GM12878 (cell line): ENCODE measurements around the gene CALD1. TPM values are rescaled to one million over a fixed set of nuclear protein-coding genes. Genes with fewer than 3 reads are reported as not detected.

Experiments
- ATAC-seq: fragments of 200-7000 bp; cut with Tn5 transposase; 3 replicates; pipeline ENCODE4 v1.9.1; 2020; ENCODE audit warnings: mild to moderate bottlenecking, moderate library complexity
- BruUV-seq: library from RNA; stranded (reverse); fragments of 400-500 nt; replicated peaks from 2 replicates; lab custom pipeline; 2021; lab: Mats Ljungman, UMichigan
- CTCF ChIA-PET: fragments of 300-600 bp; sonication (Branson Sonifier 250); formaldehyde crosslinking; extraction: SDS; loops from one replicate; lab custom pipeline; 2021; ENCODE audit warnings: inconsistent platforms; lab: Yijun Ruan, JAX
- POLR2A ChIA-PET: fragments of 350-600 bp; formaldehyde crosslinking; extraction: SDS; loops from one replicate; lab custom pipeline; 2021; ENCODE audit warnings: inconsistent platforms; lab: Charles Lee
- RAD21 ChIA-PET: fragments of 300-600 bp; sonication (Branson Sonifier 250); formaldehyde crosslinking; loops from one replicate; lab custom pipeline; 2023; ENCODE audit warnings: antibody characterized with exemption; ENCODE audit not compliant: unreplicated experiment; lab: Charles Lee
- SMC1A ChIA-PET: fragments of 300-600 bp; sonication (Branson Sonifier 250); formaldehyde crosslinking; loops from one replicate; lab custom pipeline; 2023; ENCODE audit not compliant: unreplicated experiment, uncharacterized antibody; lab: Charles Lee
- DNase-seq: peaks from one replicate; pipeline ENCODE4 v3.0.0-alpha.2; 2011; ENCODE audit warnings: low read depth, low spot score
- FAIRE-seq: peaks from 3 replicates; lab custom pipeline; 2011; peaks lifted over from hg19 to GRCh38; lab: Jason Lieb, UNC
- H2AFZ ChIP-seq: 2 replicates; pipeline ENCODE4 v1.6.0; 2011; ENCODE audit warnings: low read depth, low read length, control low read depth; ENCODE audit not compliant: control insufficient read depth
- H3K27ac ChIP-seq: 2 replicates; pipeline ENCODE4 v1.5.1; 2011; ENCODE audit warnings: control low read depth; ENCODE audit not compliant: control insufficient read depth, insufficient read depth
- H3K27me3 ChIP-seq, 2 experiments: replicated peaks in 1 of 2; 2 replicates each; pipeline versions ENCODE4 v1.6.0 to v1.6.1; 2011; ENCODE audit warnings: low read length in 1 of 2; ENCODE audit not compliant: control insufficient read depth in 2 of 2, insufficient read depth in 2 of 2
- H3K36me3 ChIP-seq, 2 experiments: 2 replicates each; pipeline ENCODE4 v1.5.1; 2011; ENCODE audit warnings: low read length in 1 of 2; ENCODE audit not compliant: control insufficient read depth in 2 of 2, insufficient read depth in 2 of 2
- H3K4me1 ChIP-seq: 2 replicates; pipeline ENCODE4 v1.6.1; 2011; ENCODE audit warnings: mild to moderate bottlenecking, low read length, moderate library complexity, mixed read lengths; ENCODE audit not compliant: control insufficient read depth, insufficient read depth
- H3K4me2 ChIP-seq: 2 replicates; pipeline ENCODE4 v1.6.0; 2011; ENCODE audit warnings: control low read depth; ENCODE audit not compliant: control insufficient read depth, insufficient read depth
- H3K4me3 ChIP-seq: fragments of 200-600 bp; sonication (generic); 2 replicates; pipeline ENCODE4 v1.5.1; 2016
- H3K79me2 ChIP-seq: 2 replicates; pipeline ENCODE4 v1.6.0; 2011; ENCODE audit warnings: low read length; ENCODE audit not compliant: control insufficient read depth, insufficient read depth
- H3K9ac ChIP-seq: 2 replicates; pipeline ENCODE4 v1.8.0; 2011; ENCODE audit warnings: low read length, control low read depth, mixed read lengths; ENCODE audit not compliant: control insufficient read depth, insufficient read depth
- H3K9me3 ChIP-seq: replicated peaks from 3 replicates; pipeline ENCODE4 v1.5.1; 2011; ENCODE audit warnings: mild to moderate bottlenecking, low read length; ENCODE audit not compliant: control insufficient read depth, insufficient read depth
- H4K20me1 ChIP-seq: 2 replicates; pipeline ENCODE4 v1.6.0; 2011; ENCODE audit not compliant: control insufficient read depth, insufficient read depth
- BHLHE40 ChIP-seq, 2 experiments: fragments of 450-650 bp in 1 of 2; IDR thresholded peaks; 2 replicates each; pipeline ENCODE4 v1.6.1; 2011 to 2017; ENCODE audit warnings: low read depth in 2 of 2, borderline replicate concordance in 1 of 2, improper control_type of control experiment in 1 of 2, low read length in 1 of 2, mild to moderate bottlenecking in 1 of 2
- HDAC6 ChIP-seq: fragments of 200-600 bp; sonication (generic); IDR thresholded peaks from one replicate; pipeline ENCODE4 v1.8.0; 2017; ENCODE audit warnings: antibody characterized with exemption; ENCODE audit not compliant: unreplicated experiment
- KAT2A ChIP-seq: conservative IDR thresholded peaks from 2 replicates; pipeline ENCODE4 v1.6.1; 2011; ENCODE audit warnings: low read depth, low read length; ENCODE audit not compliant: control insufficient read depth
- PML ChIP-seq: IDR thresholded peaks from 2 replicates; pipeline ENCODE4 v1.6.1; 2012; ENCODE audit warnings: low read length, inconsistent platforms
- POLR2A ChIP-seq: IDR thresholded peaks from 2 replicates; pipeline ENCODE4 v1.6.1; 2011; ENCODE audit warnings: low read depth, mild to moderate bottlenecking, low read length
- RAD21 ChIP-seq: IDR thresholded peaks from 2 replicates; pipeline ENCODE4 v1.6.1; 2011; ENCODE audit warnings: mild to moderate bottlenecking, low read depth, low read length, moderate library complexity; ENCODE audit not compliant: insufficient read depth
- STAT1 ChIP-seq: fragments of 450-650 bp; conservative IDR thresholded peaks from 2 replicates; pipeline ENCODE4 v1.6.1; 2014; ENCODE audit warnings: antibody characterized with exemption, mild to moderate bottlenecking
- TAF1 ChIP-seq: IDR thresholded peaks from 2 replicates; pipeline ENCODE4 v1.6.1; 2011; ENCODE audit warnings: mild to moderate bottlenecking, low read depth, low read length, borderline replicate concordance
- ZNF274 ChIP-seq: IDR thresholded peaks from one replicate; pipeline ENCODE4 v1.8.0; 2011; ENCODE audit not compliant: insufficient read length, insufficient read depth
- WGBS: methylation state at CpG from one replicate; pipeline ENCODE4 v1.1.6; 2016; ENCODE audit warnings: low lambda C conversion rate; ENCODE audit not compliant: insufficient replicate concordance, insufficient coverage; ENCODE audit errors: missing lambda C conversion rate; 5-methylcytosine and 5-hydroxymethylcytosine counted together
- in situ Hi-C: fragments of 300-500 bp; cut with MboI; formaldehyde crosslinking; loops from 9 replicates; pipeline ENCODE4 v1.14.3; 2018; ENCODE audit warnings: mixed read lengths
- intact Hi-C: fragments of 100-400 bp; cut with micrococcal nuclease; formaldehyde crosslinking; loops from one replicate; pipeline ENCODE4 v1.14.2; 2022; ENCODE audit not compliant: unreplicated experiment
- polyA plus RNA-seq, 11 experiments: library from polyadenylated mRNA; depleted of rRNA in 4 of 11; unstranded in 6 of 11; stranded (reverse) in 5 of 11; fragments of >200 nt; fragmentation: Nextera tagmentation in 4 of 11; fragmentation: Illumina TruSeq in 1 of 11; extraction: Ambion mirVana in 4 of 11; extraction: Trizol in 1 of 11; gene quantifications; 1 replicate in 1 of 11; 2 replicates in 10 of 11; pipeline versions ENCODE4 v1.2.1 to v1.2.3, GENCODE V29; 2011 to 2016; ENCODE audit warnings: inconsistent platforms in 2 of 11, missing spikeins in 2 of 11, low read depth in 1 of 11
- total RNA-seq, 4 experiments: library from RNA; depleted of rRNA in 3 of 4; stranded (reverse); fragments of >200 nt in 3 of 4; fragmentation: Illumina TruSeq in 1 of 4; extraction: Trizol in 1 of 4; gene quantifications; 2 replicates each; pipeline versions ENCODE4 v1.2.1 to v1.2.3, GENCODE V29; 2013 to 2021
- TF ChIP-seq, protein P1 (sequence below): fragments of 450-650 bp; IDR thresholded peaks from 2 replicates; pipeline ENCODE4 v1.6.1; 2017; ENCODE audit warnings: mild to moderate bottlenecking, low read depth, inconsistent platforms; ENCODE audit not compliant: poor library complexity, severe bottlenecking
- TF ChIP-seq, protein P2 (sequence below): fragments of 450-650 bp; IDR thresholded peaks from 2 replicates; pipeline ENCODE4 v1.6.1; 2016; ENCODE audit warnings: mild to moderate bottlenecking
- TF ChIP-seq, protein P3 (sequence below): IDR thresholded peaks from 2 replicates; pipeline ENCODE4 v1.6.1; 2011; ENCODE audit warnings: low read depth, mild to moderate bottlenecking, low read length, moderate library complexity, borderline replicate concordance; ENCODE audit errors: extremely low read depth

CALD1 gene
- total and polyA plus RNA-seq, 10 of the 15 experiments (the other 5 are each of a cell fraction or from before 2014, with no cell fraction given): 0.03 to 1.3 (median 0.22) TPM

- no peak overlapping the region for H3K4me2 ChIP-seq
- no peak overlapping the region for H3K27ac ChIP-seq
- ChIA-PET POLR2A (no interaction called here), CTCF (no interaction called here), SMC1A (no interaction called here), RAD21 (no interaction called here)
- intact Hi-C loops: no loop called here
- no peak overlapping the region for H2AFZ ChIP-seq
- ATAC-seq: no peak
- H3K79me2 ChIP-seq: no peaks in the 10 kb centered on the region
- DNase-seq: no peak
- no peaks in the 10 kb centered on the region for H3K9me3 ChIP-seq
- H4K20me1 ChIP-seq: no peaks in the 10 kb centered on the region
- in situ Hi-C loops: no loop called here
- no TSS peak for BruUV-seq
- FAIRE-seq: no peak
- TF ChIP-seq RAD21 (no peak), PML (no peak), HDAC6 (no peak), TAF1 (no peak), STAT1 (no peak), POLR2A (no peak)
- no peaks in the 10 kb centered on the region for H3K36me3 ChIP-seq
- H3K27me3 ChIP-seq: no peaks in the 10 kb centered on the region
- no peak overlapping the region for H3K4me3 ChIP-seq
- no peak overlapping the region for H3K9ac ChIP-seq
- 92% methylated on average over 5 of the region's 5 CpGs for WGBS
- no peaks in the 10 kb centered on the region for H3K4me1 ChIP-seq
Observed at GRCh38 chr7:134761266-134761665, 18.2 kb upstream of the CALD1 start.

DNA sequence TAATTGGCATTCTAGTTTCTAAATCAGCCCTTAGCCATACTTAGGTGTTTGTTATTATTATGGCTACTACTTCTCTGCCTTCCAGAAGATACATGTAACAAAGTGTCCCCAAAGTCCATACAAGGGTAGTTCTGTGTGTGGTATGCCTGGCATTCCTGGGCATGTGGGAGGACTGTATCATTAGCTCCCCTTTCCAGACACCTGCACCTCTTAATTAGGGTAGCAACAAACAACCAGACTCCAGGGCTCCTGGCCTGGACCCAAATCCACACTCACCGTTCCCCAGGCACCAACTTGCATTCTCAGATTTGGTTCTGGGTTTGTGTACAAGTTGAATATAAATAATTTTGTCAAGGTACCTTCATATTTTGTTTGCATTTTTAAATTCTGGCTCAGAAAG lies 15.5 kb upstream of the CALD1 start:
- no peak for ATAC-seq
- Histone ChIP-seq H3K4me3 (no peak overlapping the region), H3K27ac (no peak overlapping the region), H4K20me1 (no peaks in the 10 kb centered on the region), H3K79me2 (no peaks in the 10 kb centered on the region), H3K9ac (no peak overlapping the region), H3K9me3 (no peaks in the 10 kb centered on the region), H3K4me2 (no peak overlapping the region), H3K36me3 (no peaks in the 10 kb centered on the region), H2AFZ (no peak overlapping the region), H3K4me1 (peaks cover 8% of the 10 kb centered on the region), H3K27me3 (no peaks in the 10 kb centered on the region)
- no TSS peak for BruUV-seq
- FAIRE-seq: no peak
- RAD21 ChIA-PET: no interaction called here
- POLR2A ChIA-PET: interaction anchor here (0.7 kb wide), 1 partner anchor 152 kb away, joined by 3 read pairs; no protein-coding TSS in a partner anchor
- DNase-seq: no peak
- SMC1A ChIA-PET: interaction anchor here (0.6 to 1.0 kb wide), 2 partner anchors 27 to 250 kb away, joined by 3 read pairs; no protein-coding TSS in a partner anchor
- in situ Hi-C loops: no loop called here
- intact Hi-C loops: no loop called here
- CTCF ChIA-PET: interaction anchor here (1.3 kb wide), 1 partner anchor 12 kb away, joined by 4 read pairs; no protein-coding TSS in a partner anchor
- WGBS: 100% methylated on average over 1 of the region's 1 CpG
- TF ChIP-seq, protein P1, sequence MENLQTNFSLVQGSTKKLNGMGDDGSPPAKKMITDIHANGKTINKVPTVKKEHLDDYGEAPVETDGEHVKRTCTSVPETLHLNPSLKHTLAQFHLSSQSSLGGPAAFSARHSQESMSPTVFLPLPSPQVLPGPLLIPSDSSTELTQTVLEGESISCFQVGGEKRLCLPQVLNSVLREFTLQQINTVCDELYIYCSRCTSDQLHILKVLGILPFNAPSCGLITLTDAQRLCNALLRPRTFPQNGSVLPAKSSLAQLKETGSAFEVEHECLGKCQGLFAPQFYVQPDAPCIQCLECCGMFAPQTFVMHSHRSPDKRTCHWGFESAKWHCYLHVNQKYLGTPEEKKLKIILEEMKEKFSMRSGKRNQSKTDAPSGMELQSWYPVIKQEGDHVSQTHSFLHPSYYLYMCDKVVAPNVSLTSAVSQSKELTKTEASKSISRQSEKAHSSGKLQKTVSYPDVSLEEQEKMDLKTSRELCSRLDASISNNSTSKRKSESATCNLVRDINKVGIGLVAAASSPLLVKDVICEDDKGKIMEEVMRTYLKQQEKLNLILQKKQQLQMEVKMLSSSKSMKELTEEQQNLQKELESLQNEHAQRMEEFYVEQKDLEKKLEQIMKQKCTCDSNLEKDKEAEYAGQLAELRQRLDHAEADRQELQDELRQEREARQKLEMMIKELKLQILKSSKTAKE: no peak
- no peak for TF ChIP-seq BHLHE40 (IDR thresholded peaks at IDR 0.05; ENCODE audit: borderline replicate concordance in 1 of 2, low read depth in 2 of 2, low read length in 1 of 2)
- no peak for TF ChIP-seq STAT1
- no peak for TF ChIP-seq ZNF274
- TF ChIP-seq, protein P2, sequence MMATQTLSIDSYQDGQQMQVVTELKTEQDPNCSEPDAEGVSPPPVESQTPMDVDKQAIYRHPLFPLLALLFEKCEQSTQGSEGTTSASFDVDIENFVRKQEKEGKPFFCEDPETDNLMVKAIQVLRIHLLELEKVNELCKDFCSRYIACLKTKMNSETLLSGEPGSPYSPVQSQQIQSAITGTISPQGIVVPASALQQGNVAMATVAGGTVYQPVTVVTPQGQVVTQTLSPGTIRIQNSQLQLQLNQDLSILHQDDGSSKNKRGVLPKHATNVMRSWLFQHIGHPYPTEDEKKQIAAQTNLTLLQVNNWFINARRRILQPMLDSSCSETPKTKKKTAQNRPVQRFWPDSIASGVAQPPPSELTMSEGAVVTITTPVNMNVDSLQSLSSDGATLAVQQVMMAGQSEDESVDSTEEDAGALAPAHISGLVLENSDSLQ: no peak
- TF ChIP-seq, protein P3, sequence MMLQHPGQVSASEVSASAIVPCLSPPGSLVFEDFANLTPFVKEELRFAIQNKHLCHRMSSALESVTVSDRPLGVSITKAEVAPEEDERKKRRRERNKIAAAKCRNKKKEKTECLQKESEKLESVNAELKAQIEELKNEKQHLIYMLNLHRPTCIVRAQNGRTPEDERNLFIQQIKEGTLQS: no peak
- TF ChIP-seq KAT2A: no peak
